NCI-H226 (cell line): Measurements from ENCODE around the gene CREM.

Experiments
- DNase-seq: peaks from one replicate; pipeline ENCODE4 v3.0.0-alpha.2; 2015

CREM gene

DNA sequence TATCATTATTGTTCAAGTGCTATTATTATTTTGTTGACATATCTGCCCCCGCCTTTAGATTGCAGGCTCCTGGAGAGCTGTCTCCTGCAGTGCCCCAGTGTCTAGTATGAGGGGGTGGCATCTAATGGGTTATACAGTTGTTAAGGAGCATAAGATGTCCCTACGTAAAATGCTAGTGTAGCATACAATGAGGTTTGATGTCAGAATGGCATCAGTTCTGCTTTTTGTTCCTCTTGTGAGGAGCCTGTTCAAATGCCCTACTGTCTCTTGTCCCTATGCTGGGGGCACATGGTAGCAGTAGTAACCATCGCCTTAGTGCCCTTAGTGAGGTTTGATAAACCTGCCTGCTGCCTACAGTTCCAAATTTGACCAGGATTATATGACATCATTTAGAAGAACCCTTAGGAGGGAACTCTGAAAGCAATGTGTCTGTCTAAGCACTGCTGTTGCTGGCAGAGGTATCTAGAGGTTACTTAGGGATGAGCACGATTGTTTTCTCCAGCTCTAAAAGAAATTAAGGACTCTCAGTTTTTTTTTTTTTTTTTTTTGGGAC is 9.7 kb downstream of the CREM start:
- DNase-seq = no peak

DNA sequence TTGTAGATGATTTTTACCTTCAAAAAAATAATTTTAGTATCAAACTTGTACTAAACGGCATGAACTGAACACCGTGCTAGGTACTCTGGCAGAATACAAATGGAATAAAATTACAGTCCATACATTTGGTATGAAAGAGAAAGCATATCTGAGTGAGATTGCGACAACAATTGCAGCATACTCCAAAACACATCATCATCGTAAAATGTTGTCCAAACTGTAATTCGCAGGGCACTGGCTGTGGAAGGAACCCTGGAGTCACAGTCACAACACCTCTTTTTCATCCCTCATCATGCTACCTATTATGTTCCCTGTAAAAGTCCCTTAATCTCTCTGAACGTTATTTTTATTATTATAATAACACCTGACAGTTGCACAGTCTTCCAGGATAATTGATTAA is 13.5 kb downstream of the CREM start:
- no peak for DNase-seq

DNA sequence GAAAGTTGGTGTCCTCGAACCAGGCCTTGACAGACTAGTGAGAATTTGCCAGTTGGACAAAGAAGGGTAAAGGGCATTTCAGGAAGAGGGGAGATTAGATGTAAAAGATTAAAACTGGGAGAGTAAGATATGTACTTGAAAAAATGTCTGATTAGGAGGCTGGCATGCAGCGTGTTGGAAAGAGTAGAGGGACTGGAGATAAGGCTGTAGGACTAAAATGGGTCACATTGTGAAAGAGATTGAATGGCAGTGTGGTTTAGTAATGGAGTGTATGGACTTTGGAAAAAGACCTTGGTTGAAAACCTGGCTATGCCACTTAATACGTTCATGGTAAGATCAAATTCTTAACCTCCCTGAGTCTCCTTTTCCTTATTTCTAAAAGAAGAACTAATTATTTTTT is 14.1 kb downstream of the CREM start:
- DNase-seq = no peak

DNA sequence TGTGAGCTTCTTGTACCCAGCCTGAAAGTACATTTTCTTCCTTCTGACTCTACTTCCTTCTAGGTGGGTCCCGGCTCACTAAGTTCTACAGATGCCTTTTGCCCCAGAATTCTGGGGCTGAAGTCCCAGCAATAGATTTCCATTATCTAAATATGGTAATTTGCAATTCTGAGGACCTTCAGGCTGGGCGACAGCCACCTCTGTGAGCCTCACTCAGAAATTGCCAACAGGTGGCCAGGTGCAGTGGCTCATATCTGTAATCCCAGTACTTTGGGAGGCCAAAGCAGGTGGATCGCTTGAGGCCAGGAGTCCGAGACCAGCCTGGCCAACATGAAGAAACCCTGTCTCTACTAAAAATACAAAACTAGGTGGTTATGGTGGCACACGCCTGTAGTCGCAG is 23.7 kb downstream of the CREM start:
- DNase-seq = no peak

DNA sequence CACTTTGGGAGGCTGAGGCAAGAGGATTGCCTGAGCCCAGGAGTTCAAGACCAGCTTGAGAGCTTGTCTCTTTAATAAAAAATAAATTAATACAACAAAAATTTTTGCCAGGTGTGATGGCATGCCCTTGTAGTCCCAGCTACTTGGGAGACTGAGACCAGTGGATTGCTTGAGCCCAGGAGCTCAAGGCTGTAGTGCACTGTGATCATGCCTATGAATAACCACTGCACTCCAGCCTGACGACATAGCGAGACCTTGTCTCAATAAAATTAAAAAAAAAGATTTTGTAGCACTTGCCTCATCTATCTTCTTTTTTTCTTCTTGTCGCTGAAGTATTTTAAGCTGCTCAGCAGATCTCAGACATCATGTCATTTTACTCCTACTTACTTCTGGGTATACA is 26.3 kb downstream of the CREM start:
- DNase-seq = no peak

DNA sequence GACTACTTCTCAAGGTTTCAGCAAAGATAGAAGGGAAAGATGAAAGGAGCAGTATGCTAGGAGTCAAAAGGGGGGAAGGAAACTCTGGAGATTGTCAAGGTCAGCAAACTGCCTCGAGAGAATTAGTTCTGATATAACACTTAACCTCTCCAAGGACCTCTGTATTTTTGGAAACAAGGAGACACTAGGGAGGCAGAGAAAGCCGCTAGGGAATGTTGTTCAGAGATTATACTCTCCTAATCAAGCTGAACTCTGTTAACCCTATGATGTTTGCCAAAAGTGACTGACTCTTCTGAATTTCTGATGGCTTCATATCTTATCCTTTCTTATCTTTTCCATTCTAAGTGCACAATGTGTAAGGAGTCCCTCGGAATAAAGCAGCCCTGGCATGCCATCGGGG is 27.1 kb downstream of the CREM start:
- DNase-seq = no peak

DNA sequence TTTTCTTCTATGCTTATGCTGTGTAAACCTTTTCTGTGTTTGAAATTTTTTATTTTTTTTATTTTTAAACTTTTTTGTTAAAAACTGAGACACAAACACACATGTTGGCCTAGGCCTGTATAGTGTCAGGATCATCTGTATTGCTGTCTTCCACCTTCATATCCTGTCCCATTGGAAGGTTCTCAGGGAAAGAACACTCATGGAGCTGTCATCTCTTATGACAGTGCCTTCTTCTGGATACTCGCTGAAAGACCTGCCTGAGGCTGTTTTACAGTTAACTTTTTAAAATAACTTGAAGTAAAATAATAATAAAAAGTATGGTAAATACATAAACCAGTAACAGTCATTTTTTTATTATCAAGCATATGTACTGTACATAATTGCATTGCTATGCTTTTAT is 34.1 kb downstream of the CREM start:
- no peak for DNase-seq

DNA sequence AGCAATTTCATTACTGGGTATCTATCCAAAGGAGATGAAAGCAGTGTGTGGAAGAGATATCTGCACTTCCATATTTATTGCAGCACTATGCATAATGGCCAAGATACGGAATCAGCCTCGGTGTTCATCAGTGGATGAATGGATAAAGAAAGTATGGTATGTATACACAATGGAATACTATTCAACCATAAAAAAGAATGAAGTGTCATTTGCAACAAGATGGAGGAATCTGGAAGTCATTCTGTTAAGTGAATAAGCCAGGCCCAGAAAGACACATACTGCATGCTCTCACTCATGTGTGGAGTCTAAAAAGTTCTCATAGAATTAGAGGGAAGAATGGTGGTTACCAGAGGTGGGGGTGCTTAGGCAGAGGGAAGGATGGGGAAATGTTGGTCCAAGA is 35.3 kb downstream of the CREM start:
- DNase-seq = no peak

DNA sequence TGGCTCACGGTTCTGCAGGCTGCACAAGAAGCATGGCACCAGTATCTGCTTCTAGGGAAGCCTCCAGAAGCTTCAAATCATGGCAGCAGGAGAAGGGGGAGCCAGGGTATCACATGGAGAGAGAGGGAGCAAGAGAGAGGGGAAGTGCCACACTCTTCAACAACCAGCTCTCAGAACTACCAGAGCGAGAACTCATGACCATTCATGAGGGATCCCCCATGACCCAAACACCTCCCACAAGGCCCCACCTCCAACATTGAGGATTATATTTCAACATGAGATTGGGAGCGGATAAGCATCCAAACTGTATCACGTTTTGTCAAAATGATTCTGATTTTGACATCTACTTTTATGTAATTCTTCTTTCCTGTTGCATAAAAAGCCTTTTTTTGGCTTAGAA is 38.5 kb downstream of the CREM start:
- DNase-seq = no peak

DNA sequence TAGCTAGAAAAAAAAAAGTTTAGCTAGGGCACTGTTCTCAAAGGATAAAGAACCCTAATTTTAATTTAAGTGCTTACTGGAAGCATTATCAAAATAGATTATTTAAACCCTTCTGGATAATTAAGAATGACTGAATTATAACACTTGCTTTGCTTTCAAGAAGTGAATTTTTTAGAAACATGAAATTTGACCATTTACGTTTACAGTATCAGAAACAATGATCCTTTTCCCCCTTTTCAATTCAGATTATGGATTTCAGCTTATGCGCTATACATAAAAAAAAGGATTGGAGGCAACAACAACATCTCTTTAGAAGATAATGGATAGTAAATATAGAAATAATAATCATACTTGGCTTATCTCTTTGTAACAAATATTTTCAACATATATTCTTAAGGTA is 39.2 kb downstream of the CREM start:
- DNase-seq = no peak

DNA sequence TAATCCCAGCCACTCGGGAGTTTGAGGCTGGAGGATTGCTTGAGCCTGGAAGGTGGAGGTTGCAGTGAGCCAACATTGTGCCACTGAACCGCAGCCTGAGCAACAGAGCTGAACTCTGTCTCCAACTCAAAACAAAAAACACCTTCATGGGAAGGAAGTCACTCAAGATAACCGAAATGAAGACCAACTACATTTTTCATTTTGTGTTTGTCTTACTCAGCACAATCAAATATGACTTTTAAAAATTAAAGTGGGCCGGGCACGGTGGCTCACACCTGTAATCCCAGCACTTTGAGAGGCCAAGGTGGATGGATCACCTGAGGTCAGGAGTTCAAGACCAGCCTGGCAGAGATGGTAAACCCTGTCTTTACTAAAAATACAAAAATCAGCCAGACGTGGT is 40.0 kb downstream of the CREM start:
- DNase-seq = no peak

DNA sequence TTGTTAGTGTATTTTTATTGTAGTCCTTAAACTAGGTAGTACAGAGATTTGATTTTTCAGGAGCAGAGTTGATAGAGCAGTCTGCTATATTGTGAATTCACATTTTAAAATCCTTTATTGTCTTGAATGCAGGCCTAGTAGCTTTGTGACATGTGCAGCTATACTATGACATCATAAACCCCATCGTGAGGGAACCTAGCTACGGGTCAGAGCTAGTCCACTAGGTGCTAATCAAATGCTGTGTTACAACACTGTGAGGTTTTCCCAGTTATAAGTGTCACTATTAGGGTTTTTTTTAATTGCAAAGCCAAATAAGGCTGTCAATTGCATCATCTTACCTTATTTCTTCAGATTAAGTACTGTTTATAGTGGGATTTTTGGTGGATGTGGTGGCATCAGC is 40.7 kb downstream of the CREM start:
- DNase-seq = no peak

DNA sequence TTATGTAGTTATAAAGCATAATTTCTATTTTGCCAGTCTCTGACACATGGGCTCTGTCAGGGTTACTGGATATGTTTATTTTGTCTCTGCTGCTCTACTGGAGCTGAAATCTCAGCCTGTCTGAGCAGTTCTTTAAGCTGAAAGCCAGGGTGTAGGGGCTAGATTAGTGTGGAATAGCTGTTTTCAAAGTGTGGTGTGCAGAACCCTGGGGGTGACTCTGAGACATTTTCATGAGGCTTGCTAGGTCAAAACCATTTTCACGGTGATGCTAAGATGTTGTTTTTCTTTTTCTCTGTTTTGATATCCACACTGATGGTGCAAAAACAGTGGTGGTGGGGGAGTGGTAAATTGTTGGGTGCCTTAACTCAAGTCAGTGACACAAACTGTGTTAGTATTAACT is 45.5 kb downstream of the CREM start:
- DNase-seq = no peak

DNA sequence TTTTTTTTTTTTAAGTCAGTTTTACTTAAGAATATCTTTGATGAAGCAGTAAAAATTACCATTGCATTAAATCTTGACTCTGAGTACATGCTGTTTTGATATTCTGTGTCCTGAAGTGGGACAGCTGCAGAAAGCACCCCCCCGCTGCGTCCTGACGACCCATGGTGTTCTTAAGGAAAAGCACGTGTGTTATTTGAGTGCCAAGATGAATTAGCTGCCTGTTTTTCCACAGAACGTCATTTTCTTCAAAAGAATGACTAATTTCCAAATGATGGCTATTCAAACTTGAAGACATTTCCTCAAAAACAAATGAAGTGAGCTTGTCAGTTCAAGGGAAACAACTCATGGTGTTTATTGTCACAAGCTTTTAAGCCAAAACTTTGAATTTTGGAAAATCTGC is 45.9 kb downstream of the CREM start:
- DNase-seq = no peak

DNA sequence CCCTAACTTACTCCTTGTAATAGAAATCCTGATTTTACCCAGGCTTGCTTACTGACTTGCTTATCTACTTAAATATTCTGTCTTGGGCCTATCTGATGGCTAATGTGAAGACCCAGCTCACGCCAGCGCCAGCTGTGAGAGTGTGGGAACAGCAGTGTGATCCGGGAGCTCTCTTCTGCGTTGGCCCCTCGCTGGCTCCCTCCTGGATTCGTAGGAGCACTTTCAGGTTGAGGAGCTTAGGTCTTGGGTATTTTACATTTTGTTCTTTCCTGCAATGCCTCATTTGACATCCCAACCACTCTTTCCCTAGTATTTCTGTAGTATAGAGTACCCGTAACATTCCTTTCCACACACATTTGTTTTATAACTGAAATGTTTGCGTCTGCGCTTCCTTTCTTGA is 51.7 kb downstream of the CREM start:
- no peak for DNase-seq

DNA sequence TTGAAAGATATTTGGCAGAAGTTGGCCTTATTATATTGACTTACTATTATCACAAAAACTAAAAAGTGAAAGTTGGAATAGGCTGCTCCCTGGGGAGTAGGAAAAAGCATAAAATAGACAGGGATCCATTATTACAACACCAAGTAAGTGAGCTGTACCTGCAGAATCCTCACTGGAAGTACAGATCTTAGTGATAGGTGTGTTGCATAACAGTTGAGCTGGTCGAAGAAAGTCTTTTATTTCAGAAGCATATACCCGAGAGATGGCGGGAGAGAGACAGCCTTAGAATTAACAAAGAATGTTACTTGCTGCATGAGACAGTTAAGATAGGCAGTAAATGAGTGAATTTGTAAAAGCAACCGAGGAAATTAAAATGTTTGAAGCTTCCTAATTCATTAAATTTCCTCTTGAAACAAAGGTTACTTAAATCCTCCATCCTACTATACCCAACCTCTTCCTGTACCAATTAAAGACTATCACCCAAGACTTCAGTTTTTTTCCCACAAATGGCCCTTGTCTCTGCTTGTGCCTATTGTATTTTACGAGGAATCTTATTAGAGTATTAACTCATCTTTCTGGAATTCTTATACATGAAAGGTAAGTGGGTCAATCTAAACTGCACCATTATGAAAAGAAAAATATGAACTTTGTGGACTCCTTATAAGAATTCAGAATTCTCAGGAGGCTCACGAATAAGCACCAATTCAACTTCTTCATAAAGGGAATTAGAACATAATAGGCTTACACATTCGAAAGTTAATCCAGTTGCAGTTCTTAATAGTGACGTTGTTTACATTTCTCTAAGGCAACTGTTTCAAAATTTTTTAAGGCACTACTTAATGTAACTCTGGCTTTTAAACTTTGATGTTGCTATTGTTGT is 56.2 kb downstream of the CREM start:
- no peak for DNase-seq

DNA sequence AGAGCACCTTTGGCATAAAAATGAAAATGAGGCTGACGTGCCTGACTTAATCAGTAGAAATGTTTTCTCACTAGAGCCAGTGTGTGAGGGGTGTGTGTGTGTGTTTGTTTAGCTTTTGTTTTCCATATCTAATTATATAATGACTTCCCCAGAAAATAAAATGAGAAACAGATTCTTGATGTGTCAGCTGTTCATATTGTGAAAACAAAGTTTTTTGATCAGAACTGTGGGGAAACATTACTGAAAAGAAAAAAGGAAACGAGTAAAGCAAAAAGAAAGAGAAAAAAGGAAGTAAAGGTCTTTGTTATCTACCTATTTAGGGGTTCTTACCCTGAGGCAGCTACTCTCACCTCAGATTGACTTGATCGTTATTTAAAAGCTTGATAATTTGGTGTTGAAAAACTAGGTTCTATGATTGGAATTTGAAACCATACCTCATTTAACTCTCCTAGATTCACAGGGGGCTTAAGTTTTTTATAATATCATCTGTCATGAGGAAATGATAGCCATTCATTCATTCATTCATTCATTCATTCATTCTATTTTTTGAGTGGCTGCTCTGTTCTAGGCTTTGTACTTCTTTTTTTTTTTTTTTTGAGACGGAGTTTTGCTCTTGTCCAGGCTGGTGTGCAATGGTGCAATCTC is 58.0 kb downstream of the CREM start:
- DNase-seq = no peak

DNA sequence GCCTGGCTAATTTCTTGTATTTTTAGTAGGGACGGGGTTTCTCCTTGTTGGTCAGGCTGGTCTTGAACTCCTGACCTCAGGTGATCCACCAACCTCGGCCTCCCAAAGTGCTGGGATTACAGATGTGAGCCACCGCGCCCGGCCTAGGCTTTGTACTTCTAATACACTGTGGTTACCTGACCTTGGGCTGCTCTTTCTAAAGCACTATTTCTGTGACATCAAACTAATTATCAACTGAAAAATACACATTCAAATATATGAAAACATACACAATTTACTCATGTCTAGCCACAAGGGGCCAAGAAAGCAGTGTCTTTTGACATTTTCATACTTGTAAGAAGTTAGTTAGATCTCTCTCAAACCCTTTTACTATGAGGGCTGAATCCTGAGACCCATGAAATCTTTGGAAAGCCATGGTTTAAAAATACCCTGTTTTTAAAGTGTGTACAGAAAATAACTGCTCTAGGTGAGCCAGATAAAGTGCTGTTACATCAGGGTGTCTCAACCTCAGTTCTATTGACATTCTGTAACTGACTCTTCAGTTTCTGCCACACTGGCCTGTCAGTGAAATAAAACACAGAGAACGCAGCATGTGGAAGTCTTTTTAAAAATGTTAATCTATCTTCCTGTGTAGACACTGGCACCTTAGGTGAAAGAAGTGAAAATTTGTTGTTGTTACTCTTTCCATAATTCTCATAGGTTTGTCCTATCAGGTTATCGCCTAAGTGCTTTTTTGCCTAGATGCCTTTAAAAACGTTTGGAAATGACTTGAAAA is 58.8 kb downstream of the CREM start:
- no peak for DNase-seq

DNA sequence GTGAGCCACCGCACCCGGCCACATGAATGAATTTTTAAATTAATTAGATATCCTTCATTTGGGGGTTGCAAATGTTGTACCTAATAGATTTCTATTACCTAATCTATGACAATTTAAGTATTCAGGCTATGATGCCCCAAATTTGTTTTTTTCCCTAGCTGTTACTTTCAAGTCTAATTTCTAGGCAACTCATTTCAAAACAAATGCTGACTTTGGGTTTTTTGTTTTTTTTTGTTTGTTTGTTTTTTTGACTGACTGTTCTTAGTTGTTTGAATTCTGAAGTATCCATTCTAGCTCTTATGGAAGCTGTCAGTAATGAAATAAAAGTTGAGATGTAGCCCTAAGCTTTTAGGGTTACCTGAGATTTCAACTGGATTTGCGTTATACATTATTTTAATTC is 62.3 kb downstream of the CREM start:
- no peak for DNase-seq

DNA sequence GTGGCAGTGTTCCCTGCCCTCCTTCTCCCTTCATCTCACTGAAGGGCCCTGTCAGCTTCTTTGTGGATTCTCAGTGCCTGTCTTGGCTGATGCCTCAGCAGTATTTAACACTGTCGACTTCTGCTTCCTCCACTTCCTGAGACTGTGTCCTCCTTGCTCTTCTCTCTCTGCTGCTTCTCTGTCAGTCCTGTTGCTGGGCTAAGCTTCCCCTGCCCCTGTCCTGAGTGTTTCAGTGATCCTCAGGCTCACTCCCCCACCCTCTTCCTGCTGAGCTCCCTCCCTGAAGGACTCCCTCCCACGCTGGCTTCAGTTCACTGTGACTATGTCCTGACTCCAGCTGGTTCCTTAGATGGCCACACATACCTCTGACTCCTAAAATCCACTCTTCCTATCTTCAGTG is 64.9 kb downstream of the CREM start:
- DNase-seq = no peak

DNA sequence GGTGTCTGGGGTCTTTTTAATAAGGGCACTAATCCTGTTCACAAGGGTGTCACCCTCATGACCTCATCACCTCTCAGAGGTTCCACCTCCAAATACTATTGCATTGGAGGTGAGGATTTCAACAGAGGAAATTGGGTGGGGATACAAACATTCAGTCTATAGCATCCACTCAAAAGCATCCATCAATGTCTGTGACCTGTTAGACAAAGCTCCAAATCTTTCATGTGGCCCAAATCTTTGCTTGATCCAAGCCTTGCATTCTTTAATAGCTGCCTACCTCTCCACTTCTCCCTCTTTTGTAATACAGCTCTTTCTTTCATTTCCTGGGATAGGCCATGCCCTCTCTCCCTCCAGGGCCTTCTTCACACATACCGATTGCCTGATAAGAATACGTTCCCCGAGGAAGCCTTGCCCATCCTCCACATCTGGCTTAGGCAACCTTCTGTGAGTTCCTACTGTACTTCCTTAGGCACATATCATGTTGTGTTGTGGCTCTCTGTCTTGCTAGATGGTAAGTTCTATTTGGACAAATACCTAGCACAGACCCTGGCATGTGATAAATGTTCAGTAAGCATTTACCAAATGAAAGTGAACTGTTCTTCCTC is 66.1 kb downstream of the CREM start:
- peak; percentile 24 for DNase-seq

DNA sequence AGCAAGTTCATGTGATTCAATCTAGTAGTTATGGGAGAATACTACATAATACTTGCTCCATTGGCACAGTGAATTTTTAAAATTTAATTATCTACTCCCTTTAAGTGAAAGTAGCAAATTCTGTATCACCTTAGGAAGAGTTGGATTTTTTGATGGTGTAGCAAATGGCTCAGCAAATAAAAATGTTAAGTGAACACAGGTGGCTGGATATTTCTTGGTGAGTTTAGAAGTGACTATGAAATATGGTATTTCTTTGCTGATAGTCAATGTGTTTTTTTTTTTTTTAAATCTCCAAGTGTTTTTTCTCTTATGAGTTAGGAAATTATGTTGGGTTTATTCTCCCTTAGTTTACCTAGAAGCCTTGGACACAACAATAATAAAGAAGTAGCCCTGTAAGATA is 67.8 kb downstream of the CREM start:
- DNase-seq = no peak

DNA sequence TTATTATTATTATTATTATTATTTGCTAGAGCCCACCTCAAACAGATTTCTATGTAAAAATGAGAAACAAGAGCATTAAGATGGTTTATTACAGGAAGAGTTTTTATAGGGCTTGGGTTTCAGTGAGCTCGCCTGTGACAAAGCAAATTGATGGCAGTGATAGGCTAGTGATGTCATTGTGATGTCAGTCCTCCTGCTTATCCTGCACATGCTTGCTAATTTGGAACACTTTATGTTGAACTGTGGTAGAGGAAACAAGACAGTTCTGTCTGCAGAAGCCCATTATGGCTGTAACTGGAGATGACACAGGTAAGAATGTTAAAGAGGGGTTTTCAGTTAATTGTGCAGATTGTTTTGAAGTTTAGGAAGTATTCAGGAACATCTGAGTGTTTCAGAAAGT is 68.3 kb downstream of the CREM start:
- DNase-seq = no peak
